ENCODE measurements around the gene AREL1. TPM values are rescaled to one million over a fixed set of nuclear protein-coding genes. Genes with fewer than 3 reads are reported as not detected.

The AREL1 gene
- total and polyA plus RNA-seq, 5 experiments from 2014 or later: 17.3 to 52.9 (median 20.6) TPM

- POLR2A ChIA-PET: no interaction called here
- DNase-seq (no peak), ATAC-seq (no peak)
- Mint-ChIP-seq H3K4me1 (peaks cover 0 to 16% (median 13%) of the 10 kb centered on the region in 4 donors), H3K27me3 (no peaks in the 10 kb centered on the region), H3K9me3 (no peaks in the 10 kb centered on the region), H3K27ac (peak overlapping the region in 5 of 10 donors; percentile 16 to 72 (median 57)), H3K4me3 (no peak overlapping the region), H3K36me3 (peaks cover 2 to 19% (median 3%) of the 10 kb centered on the region in 3 donors)
Observed at GRCh38 chr14:74652541-74652940, 60.3 kb downstream of the AREL1 start.

- peaks cover 0 to 7% (median 0%) of the 10 kb centered on the region in 3 donors for H3K36me3 Mint-ChIP-seq
- H3K4me3 Mint-ChIP-seq: no peak overlapping the region
- no peak for ATAC-seq
- peak overlapping the region; percentile 48 to 83 (median 62) for H3K27ac Mint-ChIP-seq
- H3K4me1 Mint-ChIP-seq: peaks cover 0 to 17% (median 13%) of the 10 kb centered on the region in 4 donors
- no peaks in the 10 kb centered on the region for H3K27me3 Mint-ChIP-seq
- DNase-seq: no peak
- POLR2A ChIA-PET: interaction anchor here (1.3 kb wide), 1 partner anchor 9 kb away, joined by 3 read pairs; no protein-coding TSS in a partner anchor
- H3K9me3 Mint-ChIP-seq: no peaks in the 10 kb centered on the region
Observed at GRCh38 chr14:74650927-74651686, 61.8 kb downstream of the AREL1 start.

- no peak overlapping the region for H3K4me3 Mint-ChIP-seq
- no peaks in the 10 kb centered on the region for H3K27me3 Mint-ChIP-seq
- POLR2A ChIA-PET: no interaction called here
- H3K9me3 Mint-ChIP-seq: no peaks in the 10 kb centered on the region
- peaks cover 0 to 17% (median 13%) of the 10 kb centered on the region in 4 donors for H3K4me1 Mint-ChIP-seq
- DNase-seq: no peak
- H3K27ac Mint-ChIP-seq: peak overlapping the region in 6 of 10 donors; percentile 7 to 63 (median 25)
- H3K36me3 Mint-ChIP-seq: no peaks in the 10 kb centered on the region
- ATAC-seq: no peak
Observed at GRCh38 chr14:74649673-74650072, 63.2 kb downstream of the AREL1 start.

- no peaks in the 10 kb centered on the region for H3K9me3 Mint-ChIP-seq
- H3K4me1 Mint-ChIP-seq: peaks cover 0 to 17% (median 13%) of the 10 kb centered on the region in 4 donors
- H3K4me3 Mint-ChIP-seq: no peak overlapping the region
- H3K27me3 Mint-ChIP-seq: no peaks in the 10 kb centered on the region
- ATAC-seq (no peak), DNase-seq (no peak)
- POLR2A ChIA-PET: no interaction called here
- H3K27ac Mint-ChIP-seq: peak overlapping the region in 3 of 10 donors; percentile 17 to 63 (median 38)
- H3K36me3 Mint-ChIP-seq: no peaks in the 10 kb centered on the region
Observed at GRCh38 chr14:74649167-74649566, 63.7 kb downstream of the AREL1 start.

GRCh38 chr14:74648601-74649000, 64.3 kb downstream of the AREL1 start:
- POLR2A ChIA-PET: no interaction called here
- Mint-ChIP-seq H3K9me3 (no peaks in the 10 kb centered on the region), H3K4me3 (no peak overlapping the region), H3K27ac (peak overlapping the region in 1 of 10 donors; percentile 13), H3K4me1 (peaks cover 0 to 17% (median 13%) of the 10 kb centered on the region in 4 donors), H3K36me3 (no peaks in the 10 kb centered on the region), H3K27me3 (no peaks in the 10 kb centered on the region)
- DNase-seq: no peak
- ATAC-seq: no peak

DNA sequence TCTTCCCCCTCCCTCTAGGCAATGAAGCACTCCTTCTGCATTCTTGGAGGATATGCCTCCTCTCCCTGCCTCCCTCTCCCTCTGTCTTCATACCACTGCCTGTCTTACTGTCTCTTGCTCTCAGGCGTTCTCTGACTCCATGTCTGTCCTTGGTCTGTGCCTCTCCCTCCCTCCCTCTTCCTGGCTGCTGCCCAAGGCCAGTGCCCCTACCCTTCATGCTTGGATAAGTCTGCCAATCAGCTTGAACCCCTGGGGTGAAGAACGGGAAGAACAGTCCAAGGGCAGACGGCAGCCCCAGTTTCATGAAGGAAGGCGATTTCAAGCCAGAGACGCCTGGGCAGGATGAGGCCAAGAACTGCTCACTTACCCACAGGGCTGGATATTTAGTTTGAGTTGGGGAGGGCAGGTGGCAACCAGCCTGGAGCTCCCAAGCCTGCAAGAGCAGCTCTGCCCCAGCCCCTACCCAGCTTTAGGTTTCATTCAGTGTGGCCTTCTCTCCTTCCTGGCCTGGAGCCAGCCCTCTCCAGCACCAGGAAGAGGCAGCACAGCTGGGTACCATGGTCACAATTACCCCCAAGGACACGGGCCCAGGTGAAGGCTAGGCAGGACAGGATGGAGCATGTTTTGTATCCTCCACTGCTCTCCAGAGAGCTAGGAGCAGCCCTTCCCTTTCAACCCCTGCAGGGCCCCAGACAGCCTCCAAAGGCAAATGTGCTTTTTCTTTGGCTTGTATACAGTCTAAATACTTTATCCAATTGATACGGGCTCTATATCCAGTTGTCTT, 65.0 kb downstream of the AREL1 start:
- Mint-ChIP-seq H3K36me3 (no peaks in the 10 kb centered on the region), H3K27me3 (no peaks in the 10 kb centered on the region), H3K4me1 (peaks cover 0 to 17% (median 13%) of the 10 kb centered on the region in 4 donors), H3K9me3 (no peaks in the 10 kb centered on the region), H3K4me3 (no peak overlapping the region), H3K27ac (peak overlapping the region in 2 of 10 donors; percentile 13 to 32)
- POLR2A ChIA-PET: no interaction called here
- ATAC-seq (no peak), DNase-seq (no peak)

GRCh38 chr14:74647061-74647677, 65.7 kb downstream of the AREL1 start:
- Mint-ChIP-seq H3K9me3 (no peaks in the 10 kb centered on the region), H3K4me1 (peaks cover 0 to 17% (median 13%) of the 10 kb centered on the region in 4 donors), H3K4me3 (no peak overlapping the region), H3K27me3 (no peaks in the 10 kb centered on the region), H3K36me3 (no peaks in the 10 kb centered on the region), H3K27ac (peak overlapping the region in 2 of 10 donors; percentile 25 to 32)
- DNase-seq (no peak), ATAC-seq (no peak)
- POLR2A ChIA-PET: no interaction called here

- Mint-ChIP-seq H3K36me3 (no peaks in the 10 kb centered on the region), H3K4me3 (no peak overlapping the region), H3K9me3 (no peaks in the 10 kb centered on the region), H3K27me3 (no peaks in the 10 kb centered on the region), H3K4me1 (peaks cover 0 to 6% (median 4%) of the 10 kb centered on the region in 4 donors), H3K27ac (peak overlapping the region in 2 of 10 donors; percentile 3 to 20)
- POLR2A ChIA-PET: interaction anchor here (0.7 kb wide), 1 partner anchor 27 kb away, joined by 4 read pairs; no protein-coding TSS in a partner anchor
- no peak for ATAC-seq
- no peak for DNase-seq
Observed at GRCh38 chr14:74645756-74646470, 67.0 kb downstream of the AREL1 start.

GRCh38 chr14:74645244-74645643, 67.6 kb downstream of the AREL1 start:
- ATAC-seq: no peak
- H3K4me1 Mint-ChIP-seq: peaks cover 0 to 3% (median 0%) of the 10 kb centered on the region in 4 donors
- no peak overlapping the region for H3K4me3 Mint-ChIP-seq
- no peaks in the 10 kb centered on the region for H3K36me3 Mint-ChIP-seq
- no peaks in the 10 kb centered on the region for H3K9me3 Mint-ChIP-seq
- POLR2A ChIA-PET: interaction anchor here (0.7 kb wide), 2 partner anchors 27 to 100 kb away, joined by 3 to 4 read pairs; no protein-coding TSS in a partner anchor
- no peak overlapping the region for H3K27ac Mint-ChIP-seq
- H3K27me3 Mint-ChIP-seq: peaks cover 0 to 4% (median 0%) of the 10 kb centered on the region in 5 donors
- no peak for DNase-seq

GRCh38 chr14:74641601-74642391, 71.1 kb downstream of the AREL1 start:
- ATAC-seq (no peak), DNase-seq (no peak)
- Mint-ChIP-seq H3K36me3 (no peaks in the 10 kb centered on the region), H3K27me3 (peaks cover 0 to 7% (median 0%) of the 10 kb centered on the region in 5 donors), H3K27ac (no peak overlapping the region), H3K9me3 (no peaks in the 10 kb centered on the region), H3K4me1 (peaks cover 0 to 3% (median 0%) of the 10 kb centered on the region in 4 donors), H3K4me3 (peak overlapping the region in 1 of 10 donors; percentile 54)
- POLR2A ChIA-PET: interaction anchor here (1.2 kb wide), 1 partner anchor 9 kb away, joined by 3 read pairs; no protein-coding TSS in a partner anchor

DNA sequence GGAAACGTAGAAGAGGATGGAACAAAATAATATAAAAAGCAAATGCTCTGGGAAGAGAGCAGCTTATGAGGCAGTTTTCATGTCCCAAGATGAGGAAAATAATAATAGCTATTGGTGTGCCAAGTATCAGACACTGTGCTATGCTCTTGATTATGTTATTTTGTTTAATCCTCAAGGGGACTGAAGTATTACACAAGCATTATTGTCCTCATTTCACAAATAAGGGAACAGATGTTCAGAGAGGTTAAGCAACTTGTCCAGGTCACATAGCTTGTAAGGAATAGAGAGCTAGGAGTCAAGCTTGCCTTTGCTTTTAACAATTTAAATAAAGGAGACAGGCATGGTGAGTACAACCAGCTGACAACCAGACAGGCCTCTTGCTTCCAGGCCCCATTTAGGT, 73.9 kb downstream of the AREL1 start:
- POLR2A ChIA-PET: interaction anchor here (0.7 to 1.4 kb wide), 3 partner anchors 20 to 26 kb away, joined by 3 to 5 read pairs (median 3); no protein-coding TSS in a partner anchor
- Mint-ChIP-seq H3K36me3 (no peaks in the 10 kb centered on the region), H3K9me3 (no peaks in the 10 kb centered on the region), H3K4me1 (peaks cover 0 to 3% (median 0%) of the 10 kb centered on the region in 4 donors), H3K4me3 (no peak overlapping the region), H3K27ac (no peak overlapping the region), H3K27me3 (peaks cover 0 to 7% (median 2%) of the 10 kb centered on the region in 5 donors)
- DNase-seq (no peak), ATAC-seq (no peak)

Data from naive thymus-derived CD8-positive, alpha-beta T cell (primary cell).